ENCODE measurements around the gene DNHD1. TPM values are rescaled to one million over a fixed set of nuclear protein-coding genes. Genes with fewer than 3 reads are reported as not detected.
"Not testable (repeated sequence)": the region's sequence is repeated elsewhere in the genome, so short reads cannot be mapped to it uniquely, and the experiment has no call there.

DNHD1 gene
- total RNA-seq, 1 donor from 2014 or later = 2.3 TPM

- no peak overlapping the region for H3K4me3 ChIP-seq
- TF ChIP-seq CTCF (IDR thresholded peaks at IDR 0.05) = peak; percentile 55 to 70 (median 62)
- H3K36me3 ChIP-seq = peaks cover 0 to 19% of the 10 kb centered on the region in 2 donors
- H3K27me3 ChIP-seq = no peaks in the 10 kb centered on the region
- DNase-seq (ENCODE audit: low spot score in 2 of 2) = no peak
- intact Hi-C loops (cut with DNase I) = loop anchor here (2.0 to 5.0 kb wide), 3 partner anchors 63 to 127 kb away; partner anchors contain the start of gene SMPD1
- H3K9me3 ChIP-seq = no peaks in the 10 kb centered on the region
- H3K4me1 ChIP-seq = no peaks in the 10 kb centered on the region
- peak overlapping the region in 1 of 2 donors; percentile 15 for H3K27ac ChIP-seq
Observed at GRCh38 chr11:6505577-6506240, 8.6 kb downstream of the DNHD1 start.

GRCh38 chr11:6516865-6517264 is 19.8 kb downstream of the DNHD1 start:
- DNase-seq (ENCODE audit: low spot score in 2 of 2) = no peak
- Histone ChIP-seq H3K36me3 (peaks cover 0 to 8% of the 10 kb centered on the region in 2 donors), H3K27ac (no peak overlapping the region), H3K9me3 (no peaks in the 10 kb centered on the region), H3K4me3 (no peak overlapping the region), H3K4me1 (peaks cover 0 to 3% of the 10 kb centered on the region in 2 donors), H3K27me3 (no peaks in the 10 kb centered on the region)
- intact Hi-C loops (cut with DNase I) = no loop called here
- no peak for TF ChIP-seq CTCF (IDR thresholded peaks at IDR 0.05)

GRCh38 chr11:6520265-6520664 is 23.2 kb downstream of the DNHD1 start:
- Histone ChIP-seq H3K9me3 (no peaks in the 10 kb centered on the region), H3K4me1 (no peaks in the 10 kb centered on the region), H3K27me3 (no peaks in the 10 kb centered on the region), H3K36me3 (peaks cover 0 to 8% of the 10 kb centered on the region in 2 donors), H3K4me3 (no peak overlapping the region), H3K27ac (no peak overlapping the region)
- DNase-seq (ENCODE audit: low spot score in 2 of 2) = no peak
- intact Hi-C loops (cut with DNase I) = no loop called here
- no peak for TF ChIP-seq CTCF (IDR thresholded peaks at IDR 0.05)

- H3K4me1 ChIP-seq; H3K9me3 ChIP-seq; H3K27me3 ChIP-seq; H3K36me3 ChIP-seq; H3K27ac ChIP-seq; H3K4me3 ChIP-seq; DNase-seq (ENCODE audit: low spot score in 2 of 2); intact Hi-C loops (cut with DNase I): not testable (repeated sequence)
Observed at GRCh38 chr11:6521946-6522345, 24.9 kb downstream of the DNHD1 start.

- Histone ChIP-seq H3K9me3 (no peaks in the 10 kb centered on the region), H3K27me3 (no peaks in the 10 kb centered on the region), H3K27ac (no peak overlapping the region), H3K36me3 (peaks cover 0 to 5% of the 10 kb centered on the region in 2 donors), H3K4me1 (no peaks in the 10 kb centered on the region), H3K4me3 (no peak overlapping the region)
- DNase-seq (ENCODE audit: low spot score in 2 of 2) = no peak
- no peak for TF ChIP-seq CTCF (IDR thresholded peaks at IDR 0.05)
- intact Hi-C loops (cut with DNase I) = no loop called here
Observed at GRCh38 chr11:6523253-6523652, 26.2 kb downstream of the DNHD1 start.

GRCh38 chr11:6526411-6527135 is 29.5 kb downstream of the DNHD1 start:
- Histone ChIP-seq H3K4me1 (no peaks in the 10 kb centered on the region), H3K27ac (no peak overlapping the region), H3K36me3 (peaks cover 4 to 10% of the 10 kb centered on the region in 2 donors), H3K4me3 (no peak overlapping the region), H3K27me3 (no peaks in the 10 kb centered on the region), H3K9me3 (no peaks in the 10 kb centered on the region)
- TF ChIP-seq CTCF (IDR thresholded peaks at IDR 0.05) = no peak
- no peak for DNase-seq (ENCODE audit: low spot score in 2 of 2)
- intact Hi-C loops (cut with DNase I) = no loop called here

Data from ascending aorta (tissue), 2 donors.